T-helper 1 cell treated with Interleukin-12 subunit alpha and Interleukin-12 subunit beta and Interleukin-4 antibody, amounts not matched to agents 30 ng/mL and 1 ng/mL, for 36 hours (primary cell): ENCODE measurements around the gene TLCD3A. TPM values are rescaled to one million over a fixed set of nuclear protein-coding genes. Genes with fewer than 3 reads are reported as not detected.

Experiments used
- intact Hi-C: fragments of 100-400 bp; cut with micrococcal nuclease; formaldehyde crosslinking; loops from one replicate; pipeline ENCODE4 v1.15.1; 2024
- total RNA-seq: library from RNA; stranded (reverse); gene quantifications from 2 replicates; pipeline ENCODE4 v1.2.3, GENCODE V29; 2022

Gene TLCD3A
- total RNA-seq, 1 donor from 2014 or later = 14.3 TPM

GRCh38 chr17:705863-706262 is 26.5 kb upstream of the TLCD3A start:
- intact Hi-C loops = no loop called here

GRCh38 chr17:708132-708531 is 24.3 kb upstream of the TLCD3A start:
- intact Hi-C loops = no loop called here

GRCh38 chr17:718075-718474 is 14.3 kb upstream of the TLCD3A start:
- intact Hi-C loops = no loop called here

GRCh38 chr17:720706-721539 is 11.5 kb upstream of the TLCD3A start:
- intact Hi-C loops = no loop called here

- intact Hi-C loops = no loop called here
Observed at GRCh38 chr17:721540-721937, 10.9 kb upstream of the TLCD3A start.

- intact Hi-C loops = no loop called here
Observed at GRCh38 chr17:725084-725483, 7.3 kb upstream of the TLCD3A start.

GRCh38 chr17:725746-726145 is 6.7 kb upstream of the TLCD3A start:
- intact Hi-C loops = no loop called here

- intact Hi-C loops = no loop called here
Observed at GRCh38 chr17:726271-726919, 6.0 kb upstream of the TLCD3A start.

- intact Hi-C loops = no loop called here
Observed at GRCh38 chr17:728911-729310, 3.5 kb upstream of the TLCD3A start.

- intact Hi-C loops = loop anchor here (5.0 kb wide), 1 partner anchor 266 kb away; the partner anchor contains the start of gene TIMM22
Observed at GRCh38 chr17:731644-732066, 741 bp upstream of the TLCD3A start.

- intact Hi-C loops = loop anchor here (1.0 to 5.0 kb wide), 3 partner anchors 19 to 264 kb away; partner anchors contain the start of genes GEMIN4, TIMM22 and VPS53
Observed at GRCh38 chr17:732902-733720, 715 bp downstream of the TLCD3A start.

GRCh38 chr17:733743-734142 is 1.3 kb downstream of the TLCD3A start:
- intact Hi-C loops = loop anchor here (1.0 to 5.0 kb wide), 3 partner anchors 19 to 264 kb away; partner anchors contain the start of genes GEMIN4, TIMM22 and VPS53

- intact Hi-C loops = no loop called here
Observed at GRCh38 chr17:737561-738113, 5.2 kb downstream of the TLCD3A start.

GRCh38 chr17:740240-741017 is 8.0 kb downstream of the TLCD3A start:
- intact Hi-C loops = loop anchor here (1.0 kb wide), 1 partner anchor 12 kb away; the partner anchor contains the start of gene GEMIN4

GRCh38 chr17:742147-742793 is 9.9 kb downstream of the TLCD3A start:
- intact Hi-C loops = no loop called here

- intact Hi-C loops = no loop called here
Observed at GRCh38 chr17:743139-743538, 10.7 kb downstream of the TLCD3A start.

- intact Hi-C loops = no loop called here
Observed at GRCh38 chr17:744937-745336, 12.5 kb downstream of the TLCD3A start.

GRCh38 chr17:745406-745805 is 13.0 kb downstream of the TLCD3A start:
- intact Hi-C loops = no loop called here

GRCh38 chr17:746181-746580 is 13.8 kb downstream of the TLCD3A start:
- intact Hi-C loops = no loop called here
